Mesothelial cell of epicardium (in vitro differentiated cells): ENCODE data around the gene GGT1. TPM values are rescaled to one million over a fixed set of nuclear protein-coding genes. Genes with fewer than 3 reads are reported as not detected.
A peak's percentile ranks its signal among the peaks of the same experiment; 100 is the strongest.

Source experiments
- DNase-seq, 2 experiments: peaks; one replicate each; pipeline ENCODE4 v3.0.0; 2021; ENCODE audit warnings: low spot score in 2 of 2; ENCODE audit not compliant: unreplicated experiment in 2 of 2
- H3K27ac Mint-ChIP-seq: 2 replicates; pipeline ENCODE4 v1.8.0; 2021; ENCODE audit warnings: mixed read lengths
- H3K27me3 Mint-ChIP-seq: 2 replicates; pipeline ENCODE4 v1.8.0; 2021; ENCODE audit warnings: low read depth, mixed read lengths
- H3K36me3 Mint-ChIP-seq: 2 replicates; pipeline ENCODE4 v1.8.0; 2021; ENCODE audit warnings: mixed read lengths
- H3K4me1 Mint-ChIP-seq: 2 replicates; pipeline ENCODE4 v1.8.0; 2021; ENCODE audit warnings: mixed read lengths
- H3K4me3 Mint-ChIP-seq: 2 replicates; pipeline ENCODE4 v1.8.0; 2021; ENCODE audit warnings: mild to moderate bottlenecking, moderate library complexity, mixed read lengths
- H3K9me3 Mint-ChIP-seq: 2 replicates; pipeline ENCODE4 v1.8.0; 2021; ENCODE audit warnings: mixed read lengths
- total RNA-seq: library from RNA; stranded (reverse); gene quantifications from 3 replicates; pipeline ENCODE4 v1.2.1, GENCODE V29; 2021
- TF ChIP-seq, protein P1 (sequence below): fragments of 200-600 bp; sonication (generic); IDR thresholded peaks from one replicate; pipeline ENCODE4 v1.5.0; 2021; ENCODE audit warnings: antibody characterized with exemption; ENCODE audit not compliant: unreplicated experiment

GGT1 gene
- total RNA-seq, 1 donor from 2014 or later = 17.5 TPM

DNA sequence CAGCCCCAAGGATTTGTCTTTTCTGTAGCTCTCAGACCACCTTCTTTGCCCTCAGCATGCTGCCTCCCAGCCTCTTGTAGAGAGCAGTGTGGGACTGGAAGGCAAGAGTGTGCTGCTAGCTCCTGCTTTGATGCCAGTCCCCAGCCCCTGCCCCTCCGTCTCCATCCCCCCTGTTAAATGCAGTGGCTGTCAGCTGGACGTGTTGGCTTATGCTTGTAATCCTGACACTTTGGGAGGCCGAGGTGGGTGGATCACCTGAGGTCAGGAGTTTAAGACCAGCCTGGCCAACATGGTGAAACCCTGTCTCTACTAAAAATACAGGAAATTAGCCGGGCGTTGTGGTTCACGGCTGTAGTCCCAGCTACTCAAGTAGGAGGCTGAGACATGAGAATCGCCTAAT, 31.7 kb upstream of the GGT1 start:
- no peak for DNase-seq
- Mint-ChIP-seq H3K27ac (no peak overlapping the region), H3K4me1 (no peaks in the 10 kb centered on the region), H3K36me3 (peaks cover 45% of the 10 kb centered on the region), H3K27me3 (no peaks in the 10 kb centered on the region), H3K4me3 (no peak overlapping the region), H3K9me3 (no peaks in the 10 kb centered on the region)
- TF ChIP-seq, protein P1, sequence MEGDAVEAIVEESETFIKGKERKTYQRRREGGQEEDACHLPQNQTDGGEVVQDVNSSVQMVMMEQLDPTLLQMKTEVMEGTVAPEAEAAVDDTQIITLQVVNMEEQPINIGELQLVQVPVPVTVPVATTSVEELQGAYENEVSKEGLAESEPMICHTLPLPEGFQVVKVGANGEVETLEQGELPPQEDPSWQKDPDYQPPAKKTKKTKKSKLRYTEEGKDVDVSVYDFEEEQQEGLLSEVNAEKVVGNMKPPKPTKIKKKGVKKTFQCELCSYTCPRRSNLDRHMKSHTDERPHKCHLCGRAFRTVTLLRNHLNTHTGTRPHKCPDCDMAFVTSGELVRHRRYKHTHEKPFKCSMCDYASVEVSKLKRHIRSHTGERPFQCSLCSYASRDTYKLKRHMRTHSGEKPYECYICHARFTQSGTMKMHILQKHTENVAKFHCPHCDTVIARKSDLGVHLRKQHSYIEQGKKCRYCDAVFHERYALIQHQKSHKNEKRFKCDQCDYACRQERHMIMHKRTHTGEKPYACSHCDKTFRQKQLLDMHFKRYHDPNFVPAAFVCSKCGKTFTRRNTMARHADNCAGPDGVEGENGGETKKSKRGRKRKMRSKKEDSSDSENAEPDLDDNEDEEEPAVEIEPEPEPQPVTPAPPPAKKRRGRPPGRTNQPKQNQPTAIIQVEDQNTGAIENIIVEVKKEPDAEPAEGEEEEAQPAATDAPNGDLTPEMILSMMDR = no peak

GRCh38 chr22:24576778-24577177, 26.2 kb upstream of the GGT1 start:
- TF ChIP-seq, protein P1 = no peak
- Mint-ChIP-seq H3K4me1 (peaks cover 22% of the 10 kb centered on the region), H3K36me3 (peaks cover 33% of the 10 kb centered on the region), H3K27ac (peak overlapping the region; percentile 1), H3K4me3 (no peak overlapping the region), H3K27me3 (no peaks in the 10 kb centered on the region), H3K9me3 (peaks cover 4% of the 10 kb centered on the region)
- DNase-seq = no peak

DNA sequence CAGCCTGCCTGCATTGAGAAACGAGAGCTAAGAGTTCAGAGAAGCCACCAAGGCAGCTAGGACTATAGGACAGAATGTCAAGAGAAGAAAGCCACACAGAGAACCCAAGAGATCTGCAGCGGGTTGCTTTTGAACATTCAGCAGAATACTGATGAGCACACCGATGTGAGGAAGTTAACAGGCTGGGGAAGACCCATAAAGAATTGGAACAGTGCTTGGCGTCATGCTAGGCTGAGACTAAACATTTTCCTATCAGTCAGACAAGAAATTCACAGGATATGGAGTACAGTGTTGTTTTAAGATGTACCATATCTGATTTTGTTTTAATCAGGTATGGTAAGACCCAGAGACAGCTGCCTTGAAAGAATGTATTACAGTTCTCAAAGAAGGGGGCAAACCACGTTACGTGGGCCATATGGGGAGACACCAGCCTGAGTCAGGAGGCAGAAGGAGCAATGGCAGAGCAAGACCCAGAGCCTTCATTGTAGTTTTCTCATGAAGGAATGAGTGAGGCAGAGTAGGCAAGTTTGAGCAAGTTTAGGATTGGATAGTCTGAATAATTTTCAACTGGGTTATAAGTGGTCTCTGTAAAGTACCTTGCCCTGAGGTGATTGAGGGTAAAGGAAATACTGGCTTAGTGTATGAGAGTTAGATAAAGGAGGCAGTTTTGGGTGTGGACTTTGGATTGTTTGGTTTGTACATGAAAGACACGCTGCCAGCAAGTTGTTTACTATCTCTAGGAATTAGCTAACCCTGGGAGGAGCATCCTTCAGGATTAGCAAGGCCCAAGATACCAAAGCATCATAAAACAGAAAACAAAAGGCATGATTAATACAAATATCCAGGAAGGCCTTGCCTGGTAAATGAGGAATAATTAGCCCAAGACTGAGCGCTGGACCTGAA, 24.4 kb upstream of the GGT1 start:
- H3K4me1 Mint-ChIP-seq = peaks cover 29% of the 10 kb centered on the region
- TF ChIP-seq, protein P1 = no peak
- peaks cover 20% of the 10 kb centered on the region for H3K36me3 Mint-ChIP-seq
- H3K27ac Mint-ChIP-seq = peak overlapping the region; percentile 73
- H3K9me3 Mint-ChIP-seq = peaks cover 4% of the 10 kb centered on the region
- DNase-seq = no peak
- no peaks in the 10 kb centered on the region for H3K27me3 Mint-ChIP-seq
- no peak overlapping the region for H3K4me3 Mint-ChIP-seq

DNA sequence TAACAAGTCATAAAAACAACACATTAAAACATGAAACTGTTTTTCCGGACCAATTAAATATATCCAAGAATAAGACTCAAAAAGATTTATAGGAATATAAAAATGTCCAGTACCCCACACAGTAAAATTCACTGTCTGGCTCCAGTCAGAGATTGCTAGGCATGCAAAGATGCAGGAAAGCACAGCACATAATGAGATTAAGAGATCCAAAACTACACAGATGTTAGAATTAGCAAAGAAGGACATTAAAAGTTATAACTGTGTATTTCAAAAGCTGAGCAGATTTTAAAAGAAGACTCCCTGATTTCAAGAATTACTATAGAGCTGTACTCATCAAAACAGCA, 23.8 kb upstream of the GGT1 start:
- DNase-seq = no peak
- no peak overlapping the region for H3K4me3 Mint-ChIP-seq
- TF ChIP-seq, protein P1 = no peak
- no peaks in the 10 kb centered on the region for H3K27me3 Mint-ChIP-seq
- peaks cover 36% of the 10 kb centered on the region for H3K4me1 Mint-ChIP-seq
- H3K9me3 Mint-ChIP-seq = peaks cover 4% of the 10 kb centered on the region
- H3K36me3 Mint-ChIP-seq = peaks cover 18% of the 10 kb centered on the region
- H3K27ac Mint-ChIP-seq = peak overlapping the region; percentile 14

GRCh38 chr22:24580276-24580675, 22.7 kb upstream of the GGT1 start:
- H3K9me3 Mint-ChIP-seq = peaks cover 4% of the 10 kb centered on the region
- DNase-seq = no peak
- H3K27me3 Mint-ChIP-seq = no peaks in the 10 kb centered on the region
- H3K36me3 Mint-ChIP-seq = peaks cover 9% of the 10 kb centered on the region
- peaks cover 44% of the 10 kb centered on the region for H3K4me1 Mint-ChIP-seq
- TF ChIP-seq, protein P1 = no peak
- no peak overlapping the region for H3K4me3 Mint-ChIP-seq
- H3K27ac Mint-ChIP-seq = no peak overlapping the region
